HL-60 (cell line): ENCODE data around the gene MRE11.

Source experiments
- DNase-seq, 2 experiments: peaks; one replicate each; pipeline ENCODE4 v3.0.0-alpha.2; 2010 to 2020; ENCODE audit warnings: low read depth in 1 of 2, low spot score in 1 of 2
- H3K27ac ChIP-seq: fragments of 250-450 bp; sonication (Bioruptor Pico); replicated peaks from 2 replicates; pipeline ENCODE4 v1.5.1; 2020; ENCODE audit warnings: mild to moderate bottlenecking, moderate library complexity
- H3K27me3 ChIP-seq: fragments of 250-450 bp; sonication (Bioruptor Pico); 2 replicates; pipeline ENCODE4 v1.5.1; 2021; ENCODE audit warnings: mild to moderate bottlenecking, moderate library complexity; ENCODE audit not compliant: insufficient read depth, poor library complexity, severe bottlenecking
- H3K4me3 ChIP-seq: replicated peaks from 2 replicates; pipeline ENCODE4 v1.5.1; 2011; ENCODE audit warnings: mild to moderate bottlenecking, control low read depth, low read length; ENCODE audit not compliant: insufficient read depth
- CTCF ChIP-seq: IDR thresholded peaks from one replicate; pipeline ENCODE4 v1.5.1; 2011; ENCODE audit warnings: low read length, control low read depth, inconsistent platforms; ENCODE audit not compliant: insufficient read depth
- GABPA ChIP-seq: IDR thresholded peaks from 2 replicates; pipeline ENCODE4 v1.6.1; 2012; ENCODE audit warnings: low read depth
- POLR2AphosphoS5 ChIP-seq: IDR thresholded peaks from 2 replicates; pipeline ENCODE4 v1.6.1; 2012; ENCODE audit warnings: low read depth
- REST ChIP-seq: IDR thresholded peaks from 2 replicates; pipeline ENCODE4 v1.6.1; 2012; ENCODE audit warnings: low read depth; ENCODE audit not compliant: insufficient replicate concordance
- SPI1 ChIP-seq: IDR thresholded peaks from 2 replicates; pipeline ENCODE4 v1.6.1; 2012; ENCODE audit warnings: low read depth, mild to moderate bottlenecking, borderline replicate concordance

MRE11 gene

GRCh38 chr11:94486068-94486467 lies 7.6 kb downstream of the MRE11 start:
- Histone ChIP-seq H3K27ac (no peak overlapping the region), H3K4me3 (no peak overlapping the region), H3K27me3 (no peaks in the 10 kb centered on the region)
- no peak for DNase-seq
- TF ChIP-seq GABPA, result no peak
- no peak for TF ChIP-seq REST
- no peak for TF ChIP-seq CTCF
- TF ChIP-seq SPI1, result no peak
- TF ChIP-seq POLR2AphosphoS5, result no peak

- Histone ChIP-seq H3K27me3 (no peaks in the 10 kb centered on the region), H3K4me3 (no peak overlapping the region), H3K27ac (no peak overlapping the region)
- DNase-seq, result no peak
- TF ChIP-seq POLR2AphosphoS5 (no peak), REST (no peak), SPI1 (no peak), GABPA (no peak), CTCF (no peak)
Observed at GRCh38 chr11:94481342-94481741, 12.3 kb downstream of the MRE11 start.

- TF ChIP-seq GABPA (no peak), POLR2AphosphoS5 (no peak), SPI1 (no peak), REST (no peak), CTCF (no peak)
- peak; percentile 20 to 36 for DNase-seq
- no peak overlapping the region; the same call in 1 of the 2 replicates for H3K27ac ChIP-seq
- no peaks in the 10 kb centered on the region for H3K27me3 ChIP-seq
- no peak overlapping the region for H3K4me3 ChIP-seq
Observed at GRCh38 chr11:94477624-94478023, 16.0 kb downstream of the MRE11 start.
